ENCODE measurements around the gene ORC4.

Gene ORC4

DNA sequence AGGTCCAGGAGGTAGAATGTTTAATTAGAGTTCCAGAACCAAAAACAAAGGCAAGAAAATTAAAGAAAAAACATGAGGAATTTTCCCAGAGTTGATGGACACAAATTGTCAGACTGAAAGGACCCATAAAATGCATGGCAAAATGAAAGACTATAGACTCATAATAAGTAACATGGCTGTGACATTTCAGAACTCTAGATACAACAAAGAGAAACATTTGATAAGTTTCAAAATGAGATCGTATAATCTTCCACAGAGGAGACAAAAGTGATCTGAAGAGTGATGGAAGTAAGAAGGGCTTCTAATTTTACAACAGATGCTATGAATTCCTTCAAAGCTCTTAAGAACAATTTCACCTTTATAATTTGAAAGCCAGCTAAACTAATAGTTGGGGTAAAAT is 20.4 kb downstream of the ORC4 start:
- no peaks in the 10 kb centered on the region for H3K27me3 ChIP-seq (ENCODE audit: insufficient read depth, low read length)

GRCh38 chr2:147999126-147999525 is 21.4 kb downstream of the ORC4 start:
- Histone ChIP-seq H4K91ac (ENCODE audit: low read depth, low read length) (no peak overlapping the region), H3K27me3 (ENCODE audit: insufficient read depth, low read length) (no peaks in the 10 kb centered on the region), H3K27ac (ENCODE audit: low read depth, low read length) (no peak overlapping the region), H4K12ac (ENCODE audit: low read depth, low read length) (no peak overlapping the region), H3K4me3 (ENCODE audit: low read depth, low read length) (no peak overlapping the region), H3K23ac (ENCODE audit: low read length) (no peak overlapping the region), H2BK120ac (ENCODE audit: insufficient read depth, low read length, poor library complexity) (no peak overlapping the region), H3K18ac (ENCODE audit: low read length) (no peak overlapping the region), H2BK12ac (ENCODE audit: low read length) (no peak overlapping the region), H2AK5ac (ENCODE audit: low read length) (no peak overlapping the region), H3K14ac (ENCODE audit: low read length) (no peak overlapping the region), H3K4me2 (ENCODE audit: low read length) (no peak overlapping the region), H3K79me2 (ENCODE audit: control insufficient read depth, insufficient read depth, low read length, poor library complexity) (no peaks in the 10 kb centered on the region), H4K8ac (ENCODE audit: low read depth, low read length) (no peak overlapping the region), H2BK5ac (ENCODE audit: low read depth, low read length, poor library complexity) (no peak overlapping the region), H3K36me3 (ENCODE audit: control insufficient read depth in 1 of 2, insufficient read depth in 2 of 2, low read length in 2 of 2) (peaks cover 3% of the 10 kb centered on the region in 2 experiments), H2AFZ (ENCODE audit: insufficient read depth, low read length, poor library complexity) (no peak overlapping the region), H3K79me1 (ENCODE audit: low read length) (no peaks in the 10 kb centered on the region), H3K4ac (ENCODE audit: low read depth, low read length) (no peak overlapping the region), H3K4me1 (ENCODE audit: control insufficient read depth in 1 of 2, insufficient read depth in 2 of 2, low read length in 2 of 2) (no peaks in the 10 kb centered on the region), H3K9me3 (ENCODE audit: insufficient read depth, low read depth, low read length) (peaks cover 2% of the 10 kb centered on the region), H3K9ac (ENCODE audit: low read length) (no peak overlapping the region)
- no peak for DNase-seq
- WGBS (ENCODE audit: extremely low coverage, insufficient coverage, insufficient read length): no CpG with 5 or more reads among the region's 2 CpGs

More for the DNA sequence above, 20.4 kb downstream of the ORC4 start:
- Histone ChIP-seq H3K4me1 (ENCODE audit: control insufficient read depth in 1 of 2, insufficient read depth in 2 of 2, low read length in 2 of 2) (no peaks in the 10 kb centered on the region), H3K36me3 (ENCODE audit: control insufficient read depth in 1 of 2, insufficient read depth in 2 of 2, low read length in 2 of 2) (peaks cover 3% of the 10 kb centered on the region in 2 experiments), H3K18ac (ENCODE audit: low read length) (no peak overlapping the region), H3K9me3 (ENCODE audit: insufficient read depth, low read depth, low read length) (peaks cover 2% of the 10 kb centered on the region), H2BK12ac (ENCODE audit: low read length) (no peak overlapping the region), H3K79me1 (ENCODE audit: low read length) (no peaks in the 10 kb centered on the region), H4K91ac (ENCODE audit: low read depth, low read length) (no peak overlapping the region), H4K8ac (ENCODE audit: low read depth, low read length) (no peak overlapping the region), H3K4me3 (ENCODE audit: low read depth, low read length) (no peak overlapping the region), H3K4ac (ENCODE audit: low read depth, low read length) (no peak overlapping the region), H2AFZ (ENCODE audit: insufficient read depth, low read length, poor library complexity) (no peak overlapping the region), H3K4me2 (ENCODE audit: low read length) (no peak overlapping the region), H2AK5ac (ENCODE audit: low read length) (no peak overlapping the region), H3K79me2 (ENCODE audit: control insufficient read depth, insufficient read depth, low read length, poor library complexity) (no peaks in the 10 kb centered on the region), H3K14ac (ENCODE audit: low read length) (no peak overlapping the region), H3K27ac (ENCODE audit: low read depth, low read length) (no peak overlapping the region), H4K12ac (ENCODE audit: low read depth, low read length) (no peak overlapping the region), H3K23ac (ENCODE audit: low read length) (no peak overlapping the region), H3K9ac (ENCODE audit: low read length) (no peak overlapping the region), H2BK5ac (ENCODE audit: low read depth, low read length, poor library complexity) (no peak overlapping the region), H2BK120ac (ENCODE audit: insufficient read depth, low read length, poor library complexity) (no peak overlapping the region)
- no peak for DNase-seq
- WGBS (ENCODE audit: extremely low coverage, insufficient coverage, insufficient read length): no CpG with 5 or more reads among the region's 1 CpG

DNA sequence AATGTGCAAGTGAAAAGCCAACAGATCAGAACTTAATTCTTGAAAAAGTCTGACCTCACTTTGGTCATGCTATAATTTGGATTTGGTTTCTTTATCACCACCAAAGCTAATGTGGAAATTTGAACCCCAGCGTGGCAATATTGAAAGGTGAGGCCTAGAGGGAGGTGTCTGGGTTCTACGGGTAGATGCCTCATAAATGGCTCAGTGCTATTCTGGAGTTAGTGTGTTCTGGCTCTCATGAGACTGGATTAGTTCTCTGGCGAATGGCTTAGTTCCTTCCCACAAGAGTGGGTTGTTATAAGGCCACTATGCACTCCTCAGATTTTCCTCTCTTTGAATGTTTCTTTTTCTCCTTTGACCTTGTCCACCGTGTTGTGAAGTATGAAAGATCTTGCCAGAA is 22.3 kb downstream of the ORC4 start:
- Histone ChIP-seq H3K4me2 (ENCODE audit: low read length) (no peak overlapping the region), H3K79me2 (ENCODE audit: control insufficient read depth, insufficient read depth, low read length, poor library complexity) (no peaks in the 10 kb centered on the region), H2BK120ac (ENCODE audit: insufficient read depth, low read length, poor library complexity) (no peak overlapping the region), H3K36me3 (ENCODE audit: control insufficient read depth in 1 of 2, insufficient read depth in 2 of 2, low read length in 2 of 2) (peaks cover 3% of the 10 kb centered on the region in 2 experiments), H4K12ac (ENCODE audit: low read depth, low read length) (no peak overlapping the region), H3K9ac (ENCODE audit: low read length) (no peak overlapping the region), H3K27me3 (ENCODE audit: insufficient read depth, low read length) (no peaks in the 10 kb centered on the region), H2BK12ac (ENCODE audit: low read length) (no peak overlapping the region), H4K8ac (ENCODE audit: low read depth, low read length) (no peak overlapping the region), H2AFZ (ENCODE audit: insufficient read depth, low read length, poor library complexity) (no peak overlapping the region), H3K4me3 (ENCODE audit: low read depth, low read length) (no peak overlapping the region), H3K79me1 (ENCODE audit: low read length) (no peaks in the 10 kb centered on the region), H3K4me1 (ENCODE audit: control insufficient read depth in 1 of 2, insufficient read depth in 2 of 2, low read length in 2 of 2) (no peaks in the 10 kb centered on the region), H3K23ac (ENCODE audit: low read length) (no peak overlapping the region), H2AK5ac (ENCODE audit: low read length) (no peak overlapping the region), H3K14ac (ENCODE audit: low read length) (no peak overlapping the region), H3K18ac (ENCODE audit: low read length) (no peak overlapping the region), H3K4ac (ENCODE audit: low read depth, low read length) (no peak overlapping the region), H4K91ac (ENCODE audit: low read depth, low read length) (no peak overlapping the region), H3K27ac (ENCODE audit: low read depth, low read length) (no peak overlapping the region), H2BK5ac (ENCODE audit: low read depth, low read length, poor library complexity) (no peak overlapping the region), H3K9me3 (ENCODE audit: insufficient read depth, low read depth, low read length) (peaks cover 2% of the 10 kb centered on the region)
- DNase-seq: no peak
- no CpG with 5 or more reads among the region's 4 CpGs for WGBS (ENCODE audit: extremely low coverage, insufficient coverage, insufficient read length)

- no peak overlapping the region for H3K4ac ChIP-seq (ENCODE audit: low read depth, low read length)
- H3K79me2 ChIP-seq (ENCODE audit: control insufficient read depth, insufficient read depth, low read length, poor library complexity): no peaks in the 10 kb centered on the region
- DNase-seq: no peak
- H3K79me1 ChIP-seq (ENCODE audit: low read length): no peaks in the 10 kb centered on the region
- H3K18ac ChIP-seq (ENCODE audit: low read length): no peak overlapping the region
- H4K8ac ChIP-seq (ENCODE audit: low read depth, low read length): no peak overlapping the region
- no peak overlapping the region for H3K4me2 ChIP-seq (ENCODE audit: low read length)
- H2BK120ac ChIP-seq (ENCODE audit: insufficient read depth, low read length, poor library complexity): no peak overlapping the region
- H3K4me1 ChIP-seq (ENCODE audit: control insufficient read depth in 1 of 2, insufficient read depth in 2 of 2, low read length in 2 of 2): no peaks in the 10 kb centered on the region
- H4K91ac ChIP-seq (ENCODE audit: low read depth, low read length): no peak overlapping the region
- H3K36me3 ChIP-seq (ENCODE audit: control insufficient read depth in 1 of 2, insufficient read depth in 2 of 2, low read length in 2 of 2): peaks cover 3% of the 10 kb centered on the region in 2 experiments
- no peak overlapping the region for H2BK12ac ChIP-seq (ENCODE audit: low read length)
- H3K27me3 ChIP-seq (ENCODE audit: insufficient read depth, low read length): no peaks in the 10 kb centered on the region
- H3K4me3 ChIP-seq (ENCODE audit: low read depth, low read length): no peak overlapping the region
- no peak overlapping the region for H3K14ac ChIP-seq (ENCODE audit: low read length)
- no peak overlapping the region for H2AFZ ChIP-seq (ENCODE audit: insufficient read depth, low read length, poor library complexity)
- no peak overlapping the region for H3K27ac ChIP-seq (ENCODE audit: low read depth, low read length)
- no peak overlapping the region for H3K23ac ChIP-seq (ENCODE audit: low read length)
- no peak overlapping the region for H2BK5ac ChIP-seq (ENCODE audit: low read depth, low read length, poor library complexity)
- H3K9me3 ChIP-seq (ENCODE audit: insufficient read depth, low read depth, low read length): peaks cover 2% of the 10 kb centered on the region
- no peak overlapping the region for H3K9ac ChIP-seq (ENCODE audit: low read length)
- H2AK5ac ChIP-seq (ENCODE audit: low read length): no peak overlapping the region
- no peak overlapping the region for H4K12ac ChIP-seq (ENCODE audit: low read depth, low read length)
Measured at GRCh38 chr2:147996828-147997227, 23.7 kb downstream of the ORC4 start.

Data from trophoblast cell (in vitro differentiated cells and primary cell).